Lower leg skin (tissue), 4 donors: ENCODE results near the gene CAV2. TPM values are rescaled to one million over a fixed set of nuclear protein-coding genes. Genes with fewer than 3 reads are reported as not detected.

Source experiments
- DNase-seq, 2 donors: peaks; one replicate each; pipeline ENCODE4 v3.0.0-alpha.2; 2019; ENCODE audit warnings: low spot score in 2 of 2
- H3K4me3 ChIP-seq: fragments of 200-600 bp; sonication (generic); 2 replicates; pipeline ENCODE4 v1.5.1; 2017; ENCODE audit warnings: mild to moderate bottlenecking, low read depth; ENCODE audit not compliant: poor library complexity, severe bottlenecking
- POLR2A ChIP-seq, 2 donors: fragments of 450-650 bp; IDR thresholded peaks; one replicate each; pipeline ENCODE4 v1.6.1; 2016 to 2017; ENCODE audit warnings: antibody characterized with exemption in 2 of 2, mild to moderate bottlenecking in 1 of 2, moderate library complexity in 1 of 2
- WGBS, 2 donors: methylation state at CpG; one replicate each; pipeline ENCODE4 v1.1.5; 2018; 5-methylcytosine and 5-hydroxymethylcytosine counted together
- intact Hi-C: fragments of 100-400 bp; cut with DNase I; formaldehyde crosslinking; loops from one replicate; pipeline ENCODE4 v1.15.0; 2023; ENCODE audit warnings: low total_unique reads
- total RNA-seq, 4 donors: library from RNA; depleted of rRNA; stranded (reverse); fragments of >200 nt; gene quantifications; one replicate each; pipeline ENCODE4 v1.1.0, GENCODE V29; 2016
- TF ChIP-seq, protein P1 (sequence below), 3 donors: fragments of 450-650 bp; IDR thresholded peaks; one replicate each; pipeline ENCODE4 v1.5.1; 2016; ENCODE audit warnings: antibody characterized with exemption in 3 of 3, mild to moderate bottlenecking in 3 of 3, moderate library complexity in 2 of 3

CAV2 gene
- total RNA-seq, 4 donors from 2014 or later, result 47.3 to 72.1 (median 67.7) TPM

DNA sequence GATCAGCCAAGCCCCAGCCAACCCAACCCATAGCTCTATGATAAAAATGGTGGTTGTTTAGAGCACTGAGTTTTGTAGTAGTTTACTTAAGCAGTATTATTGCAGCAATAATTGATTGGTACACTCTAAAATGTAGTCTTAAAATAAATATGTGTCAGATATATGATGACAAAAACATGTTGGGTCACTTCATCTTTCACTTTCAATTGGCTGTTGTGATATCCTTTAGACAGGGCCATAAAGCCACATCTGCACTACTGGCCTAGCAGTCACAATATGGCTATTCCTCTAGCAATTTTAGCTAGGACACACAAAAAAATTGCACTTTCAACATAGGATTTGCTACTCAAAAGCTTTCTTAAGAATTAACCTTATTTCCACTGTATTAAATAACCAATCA lies 19.4 kb downstream of the CAV2 start:
- DNase-seq, result no peak
- intact Hi-C loops, result no loop called here
- no peak overlapping the region for H3K4me3 ChIP-seq
- no peak for TF ChIP-seq POLR2A (IDR thresholded peaks at IDR 0.05)
- TF ChIP-seq, protein P1, sequence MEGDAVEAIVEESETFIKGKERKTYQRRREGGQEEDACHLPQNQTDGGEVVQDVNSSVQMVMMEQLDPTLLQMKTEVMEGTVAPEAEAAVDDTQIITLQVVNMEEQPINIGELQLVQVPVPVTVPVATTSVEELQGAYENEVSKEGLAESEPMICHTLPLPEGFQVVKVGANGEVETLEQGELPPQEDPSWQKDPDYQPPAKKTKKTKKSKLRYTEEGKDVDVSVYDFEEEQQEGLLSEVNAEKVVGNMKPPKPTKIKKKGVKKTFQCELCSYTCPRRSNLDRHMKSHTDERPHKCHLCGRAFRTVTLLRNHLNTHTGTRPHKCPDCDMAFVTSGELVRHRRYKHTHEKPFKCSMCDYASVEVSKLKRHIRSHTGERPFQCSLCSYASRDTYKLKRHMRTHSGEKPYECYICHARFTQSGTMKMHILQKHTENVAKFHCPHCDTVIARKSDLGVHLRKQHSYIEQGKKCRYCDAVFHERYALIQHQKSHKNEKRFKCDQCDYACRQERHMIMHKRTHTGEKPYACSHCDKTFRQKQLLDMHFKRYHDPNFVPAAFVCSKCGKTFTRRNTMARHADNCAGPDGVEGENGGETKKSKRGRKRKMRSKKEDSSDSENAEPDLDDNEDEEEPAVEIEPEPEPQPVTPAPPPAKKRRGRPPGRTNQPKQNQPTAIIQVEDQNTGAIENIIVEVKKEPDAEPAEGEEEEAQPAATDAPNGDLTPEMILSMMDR (IDR thresholded peaks at IDR 0.05), result no peak

DNA sequence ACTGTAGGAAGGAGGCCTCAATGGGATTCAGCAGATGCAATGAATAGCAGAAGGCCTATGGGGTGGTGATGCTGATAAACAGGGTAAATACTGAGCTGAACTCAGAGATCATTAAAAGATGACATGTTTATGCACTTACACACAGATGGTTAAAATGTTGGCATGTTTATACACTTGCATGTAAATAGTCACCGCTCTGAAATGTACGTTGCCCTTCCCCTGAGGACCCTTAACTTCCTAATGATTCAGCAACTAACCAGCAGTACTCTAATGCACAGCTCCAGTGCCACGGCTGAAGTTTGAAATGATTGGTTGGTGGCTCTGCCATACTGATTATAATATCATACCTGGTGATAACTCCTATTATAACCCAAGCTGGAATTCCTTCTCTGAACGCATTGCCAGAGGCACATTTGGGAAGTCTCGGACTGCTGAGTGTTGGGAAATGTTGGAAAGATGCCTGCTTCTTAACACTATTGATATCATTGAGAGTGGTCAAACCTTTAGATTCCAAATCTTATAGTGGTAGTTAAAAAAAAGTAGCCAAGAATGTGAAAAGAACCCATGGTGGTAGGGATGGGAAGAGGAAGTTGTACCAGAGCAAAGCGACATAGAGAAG lies 21.6 kb downstream of the CAV2 start:
- WGBS, 2 donors, result 49 to 53% methylated on average over 6 of the region's 6 CpGs
- H3K4me3 ChIP-seq, result no peak overlapping the region
- intact Hi-C loops, result loop anchor here (10.0 kb wide), 1 partner anchor 266 kb away; no protein-coding TSS in a partner anchor
- TF ChIP-seq POLR2A (IDR thresholded peaks at IDR 0.05), result no peak
- TF ChIP-seq, protein P1 (IDR thresholded peaks at IDR 0.05), result no peak
- DNase-seq, result no peak

DNA sequence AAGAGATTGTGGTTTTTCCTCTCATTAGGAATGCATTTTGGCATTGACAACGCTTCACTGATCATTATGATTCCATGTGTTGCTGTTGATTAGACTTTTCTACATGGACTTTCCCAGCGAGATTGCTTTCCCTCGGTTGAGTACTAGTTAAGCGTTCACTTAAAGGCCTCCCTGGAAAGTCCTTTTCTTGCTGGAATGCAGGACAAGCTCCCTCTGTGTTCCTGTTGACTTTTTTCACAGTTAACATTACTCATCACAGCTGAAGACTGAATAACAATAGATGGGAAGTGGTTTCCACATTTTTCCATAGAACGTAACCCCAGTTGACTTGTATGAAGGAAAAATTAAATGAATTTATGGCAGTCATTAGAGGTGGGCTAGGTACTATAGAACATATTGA lies 22.7 kb downstream of the CAV2 start:
- intact Hi-C loops, result loop anchor here (10.0 kb wide), 1 partner anchor 267 kb away; no protein-coding TSS in a partner anchor
- no peak for TF ChIP-seq POLR2A (IDR thresholded peaks at IDR 0.05)
- TF ChIP-seq, protein P1 (IDR thresholded peaks at IDR 0.05), result no peak
- no peak overlapping the region for H3K4me3 ChIP-seq
- WGBS, 2 donors, result 36 to 38% methylated on average over 5 of the region's 5 CpGs
- DNase-seq, result no peak

DNA sequence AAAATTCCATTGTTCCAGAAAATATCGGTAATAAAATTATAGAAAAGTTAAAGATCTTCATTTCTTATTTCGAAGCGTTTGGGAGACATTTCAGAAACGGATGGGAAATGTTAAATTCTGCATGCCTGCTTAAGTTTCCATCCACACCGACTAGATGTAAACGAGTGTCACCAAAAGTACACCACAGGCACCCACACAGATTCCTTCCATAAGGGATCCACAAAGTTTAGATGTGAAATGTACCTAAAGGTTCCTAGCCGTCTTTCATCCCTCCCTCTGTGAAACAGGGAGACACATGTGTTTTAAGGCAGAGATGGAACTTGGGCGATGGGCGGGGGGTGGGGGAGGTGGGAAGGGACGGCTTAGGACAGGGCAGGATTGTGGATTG lies 24.7 kb downstream of the CAV2 start:
- no peak for TF ChIP-seq POLR2A (IDR thresholded peaks at IDR 0.05)
- TF ChIP-seq, protein P1 (IDR thresholded peaks at IDR 0.05), result no peak
- WGBS, 2 donors, result 8 to 12% methylated on average over 10 of the region's 10 CpGs
- H3K4me3 ChIP-seq, result no peak overlapping the region
- DNase-seq, result no peak
- intact Hi-C loops, result loop anchor here (10.0 kb wide), 1 partner anchor 269 kb away; no protein-coding TSS in a partner anchor

DNA sequence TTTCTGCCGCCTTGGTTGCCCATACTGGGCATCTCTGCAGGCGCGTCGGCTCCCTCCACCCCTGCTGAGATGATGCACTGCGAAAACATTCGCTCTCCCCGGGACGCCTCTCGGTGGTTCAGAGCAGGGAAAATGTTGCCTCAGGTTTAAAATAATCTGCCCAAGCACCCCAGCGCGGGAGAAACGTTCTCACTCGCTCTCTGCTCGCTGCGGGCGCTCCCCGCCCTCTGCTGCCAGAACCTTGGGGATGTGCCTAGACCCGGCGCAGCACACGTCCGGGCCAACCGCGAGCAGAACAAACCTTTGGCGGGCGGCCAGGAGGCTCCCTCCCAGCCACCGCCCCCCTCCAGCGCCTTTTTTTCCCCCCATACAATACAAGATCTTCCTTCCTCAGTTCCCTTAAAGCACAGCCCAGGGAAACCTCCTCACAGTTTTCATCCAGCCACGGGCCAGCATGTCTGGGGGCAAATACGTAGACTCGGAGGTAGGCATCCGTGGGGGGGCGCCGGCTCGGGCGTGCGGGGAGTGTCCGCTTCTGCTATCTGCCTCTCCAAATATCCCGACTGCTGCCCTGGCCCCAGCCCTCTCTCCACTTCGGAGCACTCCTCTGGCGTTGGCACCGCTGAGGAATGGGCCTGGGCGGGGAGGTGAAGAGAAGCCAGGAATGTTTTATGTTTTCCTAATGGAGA lies 25.2 kb downstream of the CAV2 start, which contains the start of gene CAV1:
Gene CAV1 (plus strand): TSS at position 428 of the 689 bp plus-strand sequence. CDS start 27 bp downstream, at position 455.
- peak; percentile 89 to 97 for DNase-seq
- intact Hi-C loops, result loop anchor here (10.0 kb wide), 1 partner anchor 270 kb away; no protein-coding TSS in a partner anchor
- 0% methylated on average over 41 to 42 of the region's 42 CpGs for WGBS, 2 donors
- TF ChIP-seq, protein P1 (IDR thresholded peaks at IDR 0.05), result no peak
- TF ChIP-seq POLR2A (IDR thresholded peaks at IDR 0.05), result no peak
- peak within 1 kb of the TSS; percentile 96 for H3K4me3 ChIP-seq
